RWPE1 (cell line): ENCODE results near the gene PATL1.

Experiments
- CTCF ChIA-PET: fragments of 350-600 bp; sonication (Branson Sonifier 250); formaldehyde crosslinking; extraction: SDS; loops from one replicate; lab custom pipeline; 2021; lab: Yijun Ruan, JAX
- POLR2A ChIA-PET: fragments of 400-600 bp; formaldehyde crosslinking; extraction: SDS; loops from one replicate; lab custom pipeline; 2020; ENCODE audit warnings: antibody characterized with exemption; ENCODE audit not compliant: low non-redundant PET; lab: Yijun Ruan, JAX
- DNase-seq: peaks from one replicate; pipeline ENCODE4 v3.0.0; 2012; ENCODE audit warnings: low spot score
- H3K27ac ChIP-seq: fragments of 450-650 bp; 2 replicates; pipeline ENCODE4 v1.5.1; 2017
- CTCF ChIP-seq: fragments of 450-650 bp; conservative IDR thresholded peaks from 2 replicates; pipeline ENCODE4 v1.5.1; 2017; ENCODE audit warnings: low read depth, mild to moderate bottlenecking

PATL1 gene

GRCh38 chr11:59611570-59612565 lies 57.0 kb downstream of the PATL1 start:
- no peak for TF ChIP-seq CTCF
- POLR2A ChIA-PET: no interaction called here
- H3K27ac ChIP-seq: no peak overlapping the region
- CTCF ChIA-PET: interaction anchor here (0.6 kb wide), 1 partner anchor 50 kb away, joined by 3 read pairs; no protein-coding TSS in a partner anchor
- no peak for DNase-seq

- no peak overlapping the region for H3K27ac ChIP-seq
- no peak for TF ChIP-seq CTCF
- no peak for DNase-seq
- CTCF ChIA-PET: interaction anchor here (0.6 kb wide), 1 partner anchor 12 kb away, joined by 4 read pairs; no protein-coding TSS in a partner anchor
- POLR2A ChIA-PET: no interaction called here
These were observed 58.5 kb downstream of the PATL1 start for GRCh38 chr11:59610289-59610688.

- ChIA-PET CTCF (no interaction called here), POLR2A (no interaction called here)
- H3K27ac ChIP-seq: no peak overlapping the region
- DNase-seq: no peak
- no peak for TF ChIP-seq CTCF
These were observed 61.0 kb downstream of the PATL1 start for GRCh38 chr11:59607703-59608454.

- H3K27ac ChIP-seq: no peak overlapping the region
- ChIA-PET CTCF (no interaction called here), POLR2A (no interaction called here)
- no peak for TF ChIP-seq CTCF
- DNase-seq: no peak
These were observed 66.4 kb downstream of the PATL1 start for GRCh38 chr11:59602432-59602831.

- DNase-seq: no peak
- TF ChIP-seq CTCF: no peak
- POLR2A ChIA-PET: no interaction called here
- CTCF ChIA-PET: interaction anchor here (0.6 kb wide), 1 partner anchor 14 kb away, joined by 4 read pairs; no protein-coding TSS in a partner anchor
- no peak overlapping the region for H3K27ac ChIP-seq
These were observed 67.0 kb downstream of the PATL1 start for GRCh38 chr11:59601788-59602187.

- H3K27ac ChIP-seq: no peak overlapping the region
- ChIA-PET CTCF (no interaction called here), POLR2A (no interaction called here)
- no peak for TF ChIP-seq CTCF
- DNase-seq: no peak
These were observed 68.2 kb downstream of the PATL1 start for GRCh38 chr11:59600636-59601035.
